ENCODE results near the gene ZNF506.
"Not testable (repeated sequence)": the region's sequence is repeated elsewhere in the genome, so short reads cannot be mapped to it uniquely, and the experiment has no call there.

ZNF506 gene

GRCh38 chr19:19777692-19778091 is 43.9 kb downstream of the ZNF506 start:
- DNase-seq, result no peak

GRCh38 chr19:19776206-19777008 is 45.1 kb downstream of the ZNF506 start:
- peak; percentile 70 to 86 (median 84) for DNase-seq

GRCh38 chr19:19775891-19776205 is 45.7 kb downstream of the ZNF506 start:
- DNase-seq, result peak in 1 of 4 experiments; percentile 31

- no peak for DNase-seq
Measured at GRCh38 chr19:19774354-19775033, 47.1 kb downstream of the ZNF506 start.

GRCh38 chr19:19771963-19772362 is 49.6 kb downstream of the ZNF506 start:
- not testable (repeated sequence) for DNase-seq

- not testable (repeated sequence) for DNase-seq
Measured at GRCh38 chr19:19769971-19770370, 51.6 kb downstream of the ZNF506 start.

- no peak for DNase-seq
Measured at GRCh38 chr19:19758164-19758563, 63.4 kb downstream of the ZNF506 start.

GRCh38 chr19:19752760-19753403 is 68.7 kb downstream of the ZNF506 start:
- DNase-seq, result no peak

GRCh38 chr19:19751846-19752245 is 69.7 kb downstream of the ZNF506 start:
- no peak for DNase-seq

GRCh38 chr19:19750842-19751790 is 70.4 kb downstream of the ZNF506 start:
- no peak for DNase-seq

GRCh38 chr19:19749908-19750841 is 71.4 kb downstream of the ZNF506 start:
- no peak for DNase-seq

- no peak for DNase-seq
Measured at GRCh38 chr19:19749117-19749907, 72.2 kb downstream of the ZNF506 start.

GRCh38 chr19:19748249-19748938 is 73.2 kb downstream of the ZNF506 start:
- no peak for DNase-seq

GRCh38 chr19:19747357-19748220 is 74.0 kb downstream of the ZNF506 start:
- DNase-seq, result no peak

GRCh38 chr19:19746286-19747213 is 75.0 kb downstream of the ZNF506 start:
- DNase-seq, result no peak

GRCh38 chr19:19745496-19746285 is 75.9 kb downstream of the ZNF506 start:
- no peak for DNase-seq

GRCh38 chr19:19744641-19745040 is 76.9 kb downstream of the ZNF506 start:
- DNase-seq, result no peak
